ENCODE data around the gene FAM53B.

Gene FAM53B

GRCh38 chr10:124646483-124647352 lies 97.5 kb downstream of the FAM53B start:
- peak; percentile 90 for DNase-seq (ENCODE audit: low spot score)

- no peak for DNase-seq (ENCODE audit: low spot score)
Measured at GRCh38 chr10:124645467-124646095, 98.6 kb downstream of the FAM53B start.

- DNase-seq (ENCODE audit: low spot score) = no peak
Measured at GRCh38 chr10:124644771-124645415, 99.3 kb downstream of the FAM53B start.

- DNase-seq (ENCODE audit: low spot score) = no peak
Measured at GRCh38 chr10:124644236-124644635, 99.9 kb downstream of the FAM53B start.

- DNase-seq (ENCODE audit: low spot score) = no peak
Measured at GRCh38 chr10:124643330-124644009, 100.7 kb downstream of the FAM53B start.

- no peak for DNase-seq (ENCODE audit: low spot score)
Measured at GRCh38 chr10:124642088-124642710, 102.0 kb downstream of the FAM53B start.

GRCh38 chr10:124641282-124642087 lies 102.7 kb downstream of the FAM53B start:
- DNase-seq (ENCODE audit: low spot score) = peak; percentile 90

- DNase-seq (ENCODE audit: low spot score) = no peak
Measured at GRCh38 chr10:124640538-124641231, 103.5 kb downstream of the FAM53B start.

- DNase-seq (ENCODE audit: low spot score) = no peak
Measured at GRCh38 chr10:124640056-124640455, 104.1 kb downstream of the FAM53B start.

GRCh38 chr10:124639646-124640045 lies 104.5 kb downstream of the FAM53B start:
- no peak for DNase-seq (ENCODE audit: low spot score)

GRCh38 chr10:124639206-124639605 lies 105.0 kb downstream of the FAM53B start:
- DNase-seq (ENCODE audit: low spot score) = no peak

GRCh38 chr10:124637746-124638145 lies 106.4 kb downstream of the FAM53B start:
- DNase-seq (ENCODE audit: low spot score) = no peak

GRCh38 chr10:124637091-124637700 lies 107.0 kb downstream of the FAM53B start:
- DNase-seq (ENCODE audit: low spot score) = no peak

GRCh38 chr10:124636271-124636995 lies 107.7 kb downstream of the FAM53B start:
- DNase-seq (ENCODE audit: low spot score) = no peak

GRCh38 chr10:124632566-124632965 lies 111.6 kb downstream of the FAM53B start:
- no peak for DNase-seq (ENCODE audit: low spot score)

- DNase-seq (ENCODE audit: low spot score) = no peak
Measured at GRCh38 chr10:124632064-124632531, 112.1 kb downstream of the FAM53B start.

- no peak for DNase-seq (ENCODE audit: low spot score)
Measured at GRCh38 chr10:124630551-124630950, 113.6 kb downstream of the FAM53B start.

- no peak for DNase-seq (ENCODE audit: low spot score)
Measured at GRCh38 chr10:124629842-124630241, 114.3 kb downstream of the FAM53B start.

- no peak for DNase-seq (ENCODE audit: low spot score)
Measured at GRCh38 chr10:124629415-124629814, 114.8 kb downstream of the FAM53B start.
